GM12878 (cell line): ENCODE data around the gene TIGAR. TPM values are rescaled to one million over a fixed set of nuclear protein-coding genes. Genes with fewer than 3 reads are reported as not detected.
A peak's percentile ranks its signal among the peaks of the same experiment; 100 is the strongest.

Experiments used
- ATAC-seq: fragments of 200-7000 bp; cut with Tn5 transposase; 3 replicates; pipeline ENCODE4 v1.9.1; 2020; ENCODE audit warnings: mild to moderate bottlenecking, moderate library complexity
- BruUV-seq: library from RNA; stranded (reverse); fragments of 400-500 nt; replicated peaks from 2 replicates; lab custom pipeline; 2021; lab: Mats Ljungman, UMichigan
- CTCF ChIA-PET: fragments of 300-600 bp; sonication (Branson Sonifier 250); formaldehyde crosslinking; extraction: SDS; loops from one replicate; lab custom pipeline; 2021; ENCODE audit warnings: inconsistent platforms; lab: Yijun Ruan, JAX
- POLR2A ChIA-PET: fragments of 350-600 bp; formaldehyde crosslinking; extraction: SDS; loops from one replicate; lab custom pipeline; 2021; ENCODE audit warnings: inconsistent platforms; lab: Charles Lee
- RAD21 ChIA-PET: fragments of 300-600 bp; sonication (Branson Sonifier 250); formaldehyde crosslinking; loops from one replicate; lab custom pipeline; 2023; ENCODE audit warnings: antibody characterized with exemption; ENCODE audit not compliant: unreplicated experiment; lab: Charles Lee
- SMC1A ChIA-PET: fragments of 300-600 bp; sonication (Branson Sonifier 250); formaldehyde crosslinking; loops from one replicate; lab custom pipeline; 2023; ENCODE audit not compliant: unreplicated experiment, uncharacterized antibody; lab: Charles Lee
- DNase-seq: peaks from one replicate; pipeline ENCODE4 v3.0.0-alpha.2; 2011; ENCODE audit warnings: low read depth, low spot score
- FAIRE-seq: peaks from 3 replicates; lab custom pipeline; 2011; peaks lifted over from hg19 to GRCh38; lab: Jason Lieb, UNC
- H2AFZ ChIP-seq: 2 replicates; pipeline ENCODE4 v1.6.0; 2011; ENCODE audit warnings: low read depth, low read length, control low read depth; ENCODE audit not compliant: control insufficient read depth
- H3K27ac ChIP-seq: 2 replicates; pipeline ENCODE4 v1.5.1; 2011; ENCODE audit warnings: control low read depth; ENCODE audit not compliant: control insufficient read depth, insufficient read depth
- H3K27me3 ChIP-seq, 2 experiments: replicated peaks in 1 of 2; 2 replicates each; pipeline versions ENCODE4 v1.6.0 to v1.6.1; 2011; ENCODE audit warnings: low read length in 1 of 2; ENCODE audit not compliant: control insufficient read depth in 2 of 2, insufficient read depth in 2 of 2
- H3K36me3 ChIP-seq, 2 experiments: 2 replicates each; pipeline ENCODE4 v1.5.1; 2011; ENCODE audit warnings: low read length in 1 of 2; ENCODE audit not compliant: control insufficient read depth in 2 of 2, insufficient read depth in 2 of 2
- H3K4me1 ChIP-seq: 2 replicates; pipeline ENCODE4 v1.6.1; 2011; ENCODE audit warnings: mild to moderate bottlenecking, low read length, moderate library complexity, mixed read lengths; ENCODE audit not compliant: control insufficient read depth, insufficient read depth
- H3K4me2 ChIP-seq: 2 replicates; pipeline ENCODE4 v1.6.0; 2011; ENCODE audit warnings: control low read depth; ENCODE audit not compliant: control insufficient read depth, insufficient read depth
- H3K4me3 ChIP-seq: fragments of 200-600 bp; sonication (generic); 2 replicates; pipeline ENCODE4 v1.5.1; 2016
- H3K79me2 ChIP-seq: 2 replicates; pipeline ENCODE4 v1.6.0; 2011; ENCODE audit warnings: low read length; ENCODE audit not compliant: control insufficient read depth, insufficient read depth
- H3K9ac ChIP-seq: 2 replicates; pipeline ENCODE4 v1.8.0; 2011; ENCODE audit warnings: low read length, control low read depth, mixed read lengths; ENCODE audit not compliant: control insufficient read depth, insufficient read depth
- H3K9me3 ChIP-seq: replicated peaks from 3 replicates; pipeline ENCODE4 v1.5.1; 2011; ENCODE audit warnings: mild to moderate bottlenecking, low read length; ENCODE audit not compliant: control insufficient read depth, insufficient read depth
- H4K20me1 ChIP-seq: 2 replicates; pipeline ENCODE4 v1.6.0; 2011; ENCODE audit not compliant: control insufficient read depth, insufficient read depth
- ATF7 ChIP-seq: fragments of 450-650 bp; IDR thresholded peaks from 2 replicates; pipeline ENCODE4 v1.6.1; 2016; ENCODE audit warnings: low read depth, mild to moderate bottlenecking
- BMI1 ChIP-seq: fragments of 450-650 bp; IDR thresholded peaks from 2 replicates; pipeline ENCODE4 v1.6.1; 2016; ENCODE audit warnings: mild to moderate bottlenecking, moderate library complexity, borderline replicate concordance
- CBFB ChIP-seq: IDR thresholded peaks from 2 replicates; pipeline ENCODE4 v1.6.1; 2016; ENCODE audit warnings: antibody characterized with exemption, low read depth
- CREB1 ChIP-seq: IDR thresholded peaks from 2 replicates; pipeline ENCODE4 v1.6.1; 2012; ENCODE audit warnings: low read depth, mild to moderate bottlenecking, inconsistent platforms
- CREM ChIP-seq: IDR thresholded peaks from 2 replicates; pipeline ENCODE4 v1.6.1; 2014; ENCODE audit warnings: antibody characterized with exemption, low read depth
- EED ChIP-seq: sonication (generic); IDR thresholded peaks from 2 replicates; pipeline ENCODE4 v1.6.1; 2016; ENCODE audit warnings: antibody characterized with exemption, low read depth
- FOS ChIP-seq: IDR thresholded peaks from 3 replicates; pipeline ENCODE4 v1.6.1; 2011; ENCODE audit warnings: borderline replicate concordance; ENCODE audit not compliant: insufficient read length; ENCODE audit errors: extremely low read depth
- FOXK2 ChIP-seq: fragments of 450-650 bp; IDR thresholded peaks from 2 replicates; pipeline ENCODE4 v1.6.1; 2017; ENCODE audit warnings: mild to moderate bottlenecking, moderate library complexity
- MTA2 ChIP-seq: fragments of 450-650 bp; IDR thresholded peaks from 2 replicates; pipeline ENCODE4 v1.6.1; 2016; ENCODE audit warnings: low read depth, mild to moderate bottlenecking, moderate library complexity
- MTA3 ChIP-seq: IDR thresholded peaks from 2 replicates; pipeline ENCODE4 v1.6.1; 2012; ENCODE audit warnings: low read length, inconsistent platforms, borderline replicate concordance
- NR2C1 ChIP-seq: fragments of 450-650 bp; IDR thresholded peaks from 2 replicates; pipeline ENCODE4 v1.6.1; 2017; ENCODE audit warnings: antibody characterized with exemption, mild to moderate bottlenecking, moderate library complexity
- NR2C2 ChIP-seq: IDR thresholded peaks from 2 replicates; pipeline ENCODE4 v1.6.1; 2011; ENCODE audit warnings: borderline replicate concordance, low read depth; ENCODE audit not compliant: control insufficient read depth, insufficient read length
- RB1 ChIP-seq: fragments of 450-650 bp; formaldehyde crosslinking; IDR thresholded peaks from 2 replicates; pipeline ENCODE4 v1.6.1; 2017; ENCODE audit warnings: mild to moderate bottlenecking, borderline replicate concordance
- ZSCAN29 ChIP-seq: fragments of 450-650 bp; IDR thresholded peaks from 2 replicates; pipeline ENCODE4 v1.6.1; 2017; ENCODE audit warnings: mild to moderate bottlenecking, moderate library complexity
- whole genome bisulfite sequencing: methylation state at CpG from one replicate; pipeline ENCODE4 v1.1.6; 2016; ENCODE audit warnings: low lambda C conversion rate; ENCODE audit not compliant: insufficient replicate concordance, insufficient coverage; ENCODE audit errors: missing lambda C conversion rate; 5-methylcytosine and 5-hydroxymethylcytosine counted together
- in situ Hi-C: fragments of 300-500 bp; cut with MboI; formaldehyde crosslinking; loops from 9 replicates; pipeline ENCODE4 v1.14.3; 2018; ENCODE audit warnings: mixed read lengths
- intact Hi-C: fragments of 100-400 bp; cut with micrococcal nuclease; formaldehyde crosslinking; loops from one replicate; pipeline ENCODE4 v1.14.2; 2022; ENCODE audit not compliant: unreplicated experiment
- polyA plus RNA-seq, 11 experiments: library from polyadenylated mRNA; depleted of rRNA in 4 of 11; unstranded in 6 of 11; stranded (reverse) in 5 of 11; fragments of >200 nt; fragmentation: Nextera tagmentation in 4 of 11; fragmentation: Illumina TruSeq in 1 of 11; extraction: Ambion mirVana in 4 of 11; extraction: Trizol in 1 of 11; gene quantifications; 1 replicate in 1 of 11; 2 replicates in 10 of 11; pipeline versions ENCODE4 v1.2.1 to v1.2.3, GENCODE V29; 2011 to 2016; ENCODE audit warnings: inconsistent platforms in 2 of 11, missing spikeins in 2 of 11, low read depth in 1 of 11
- total RNA-seq, 4 experiments: library from RNA; depleted of rRNA in 3 of 4; stranded (reverse); fragments of >200 nt in 3 of 4; fragmentation: Illumina TruSeq in 1 of 4; extraction: Trizol in 1 of 4; gene quantifications; 2 replicates each; pipeline versions ENCODE4 v1.2.1 to v1.2.3, GENCODE V29; 2013 to 2021
- TF ChIP-seq, protein P1 (sequence below): IDR thresholded peaks from 2 replicates; pipeline ENCODE4 v1.6.1; 2011; ENCODE audit warnings: low read depth, low read length, improper control_type of control experiment, borderline replicate concordance

TIGAR gene
- total and polyA plus RNA-seq, 10 of the 15 experiments (the other 5 are each of a cell fraction or from before 2014, with no cell fraction given) = 7.6 to 45.7 (median 16.5) TPM

DNA sequence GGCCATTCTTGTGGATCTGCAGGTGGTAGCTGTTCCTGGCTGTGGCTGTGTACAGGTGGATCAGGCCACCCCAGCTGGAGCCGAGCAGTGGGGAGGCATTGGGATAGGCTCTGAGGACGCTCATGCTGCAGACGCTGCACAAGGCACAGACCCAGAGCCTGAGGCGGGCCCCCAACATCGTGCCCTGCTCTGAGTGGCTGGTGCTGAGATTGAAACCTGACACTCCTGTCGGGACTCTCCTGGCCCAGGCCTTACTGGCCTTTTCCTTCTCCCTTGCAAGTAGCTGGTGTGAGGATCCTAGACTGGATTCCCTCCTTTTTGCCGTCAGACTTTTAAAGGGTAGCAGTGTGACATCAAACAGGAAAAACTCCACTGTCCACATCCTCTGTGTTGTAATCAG is 58.4 kb downstream of the TIGAR start, which contains the start of gene FGF23:
TSS of gene FGF23 (minus strand) at position 308 of the 400 bp plus-strand sequence. CDS start at position 178, 130 bp downstream.
- BruUV-seq = no TSS peak
- Histone ChIP-seq H3K4me2 (no peak within 1 kb of the TSS), H3K9me3 (no peaks in the 10 kb centered on the region; the same call in 2 of the 3 replicates), H4K20me1 (no peaks in the 10 kb centered on the region), H3K36me3 (no peaks in the 10 kb centered on the region), H3K4me1 (no peaks in the 10 kb centered on the region), H3K9ac (no peak within 1 kb of the TSS), H3K27ac (no peak within 1 kb of the TSS), H3K4me3 (no peak within 1 kb of the TSS), H3K79me2 (no peaks in the 10 kb centered on the region), H2AFZ (no peak within 1 kb of the TSS), H3K27me3 (peaks cover 0 to 2% of the 10 kb centered on the region in 2 experiments; a peak in 2 of 4 replicates)
- RAD21 ChIA-PET = no interaction called here
- ATAC-seq = peak; percentile 23; the same call in 1 of the 3 replicates
- TF ChIP-seq BMI1 (no peak), FOXK2 (no peak), MTA2 (no peak), CBFB (no peak), EED (no peak), NR2C2 (no peak), CREM (no peak), ZSCAN29 (no peak), FOS (no peak), RB1 (no peak), NR2C1 (no peak), ATF7 (no peak), MTA3 (no peak), CREB1 (no peak)
- TF ChIP-seq, protein P1, sequence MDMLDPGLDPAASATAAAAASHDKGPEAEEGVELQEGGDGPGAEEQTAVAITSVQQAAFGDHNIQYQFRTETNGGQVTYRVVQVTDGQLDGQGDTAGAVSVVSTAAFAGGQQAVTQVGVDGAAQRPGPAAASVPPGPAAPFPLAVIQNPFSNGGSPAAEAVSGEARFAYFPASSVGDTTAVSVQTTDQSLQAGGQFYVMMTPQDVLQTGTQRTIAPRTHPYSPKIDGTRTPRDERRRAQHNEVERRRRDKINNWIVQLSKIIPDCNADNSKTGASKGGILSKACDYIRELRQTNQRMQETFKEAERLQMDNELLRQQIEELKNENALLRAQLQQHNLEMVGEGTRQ = no peak
- intact Hi-C loops (no loop called here), in situ Hi-C loops (no loop called here)
- POLR2A ChIA-PET = no interaction called here
- WGBS = 55% methylated on average over 7 of the region's 7 CpGs
- DNase-seq = no peak
- CTCF ChIA-PET = no interaction called here
- SMC1A ChIA-PET = interaction anchor here (1.3 kb wide), 1 partner anchor 11 kb away, joined by 4 read pairs; no protein-coding TSS in a partner anchor
- FAIRE-seq = no peak
